ENCODE results near the gene ITGA1. TPM values are rescaled to one million over a fixed set of nuclear protein-coding genes. Genes with fewer than 3 reads are reported as not detected.

Gene ITGA1
- total RNA-seq, 1 donor from 2014 or later: 3.2 TPM

GRCh38 chr5:52824827-52825226 lies 37.1 kb downstream of the ITGA1 start:
- no peak for DNase-seq (ENCODE audit: low read depth)
- H3K4me3 ChIP-seq (ENCODE audit: low read depth, low read length): no peak overlapping the region
- TF ChIP-seq CTCF (conservative IDR thresholded peaks at IDR 0.05; ENCODE audit: low read depth, low read length): no peak

GRCh38 chr5:52825826-52826225 lies 38.1 kb downstream of the ITGA1 start:
- DNase-seq (ENCODE audit: low read depth): no peak
- no peak overlapping the region for H3K4me3 ChIP-seq (ENCODE audit: low read depth, low read length)
- TF ChIP-seq CTCF (conservative IDR thresholded peaks at IDR 0.05; ENCODE audit: low read depth, low read length): no peak

GRCh38 chr5:52827815-52828214 lies 40.1 kb downstream of the ITGA1 start:
- H3K4me3 ChIP-seq (ENCODE audit: low read depth, low read length): no peak overlapping the region
- DNase-seq (ENCODE audit: low read depth): no peak
- TF ChIP-seq CTCF (conservative IDR thresholded peaks at IDR 0.05; ENCODE audit: low read depth, low read length): no peak

GRCh38 chr5:52829664-52830063 lies 41.9 kb downstream of the ITGA1 start:
- DNase-seq (ENCODE audit: low read depth): no peak
- H3K4me3 ChIP-seq (ENCODE audit: low read depth, low read length): no peak overlapping the region
- TF ChIP-seq CTCF (conservative IDR thresholded peaks at IDR 0.05; ENCODE audit: low read depth, low read length): no peak

GRCh38 chr5:52830650-52831049 lies 42.9 kb downstream of the ITGA1 start:
- no peak for TF ChIP-seq CTCF (conservative IDR thresholded peaks at IDR 0.05; ENCODE audit: low read depth, low read length)
- DNase-seq (ENCODE audit: low read depth): no peak
- H3K4me3 ChIP-seq (ENCODE audit: low read depth, low read length): no peak overlapping the region

GRCh38 chr5:52831786-52832511 lies 44.2 kb downstream of the ITGA1 start:
- no peak for TF ChIP-seq CTCF (conservative IDR thresholded peaks at IDR 0.05; ENCODE audit: low read depth, low read length)
- no peak for DNase-seq (ENCODE audit: low read depth)
- no peak overlapping the region for H3K4me3 ChIP-seq (ENCODE audit: low read depth, low read length)

- DNase-seq (ENCODE audit: low read depth): no peak
- TF ChIP-seq CTCF (conservative IDR thresholded peaks at IDR 0.05; ENCODE audit: low read depth, low read length): no peak
- H3K4me3 ChIP-seq (ENCODE audit: low read depth, low read length): no peak overlapping the region
Observed at GRCh38 chr5:52834320-52834719, 46.6 kb downstream of the ITGA1 start.

Data from epithelial cell of proximal tubule (primary cell).